Retinal pigment epithelial cell (primary cell): ENCODE results near the gene MSI2.

Experiments used
- DNase-seq: peaks from one replicate; pipeline ENCODE4 v3.0.0-alpha.2; 2010; ENCODE audit warnings: low read depth
- H3K4me3 ChIP-seq: 2 replicates; pipeline ENCODE4 v1.5.1; 2011; ENCODE audit warnings: mild to moderate bottlenecking, low read length, control low read depth, moderate library complexity
- TF ChIP-seq, protein P1 (sequence below): conservative IDR thresholded peaks from 2 replicates; pipeline ENCODE4 v1.5.1; 2011; ENCODE audit warnings: low read depth, low read length, control low read depth, inconsistent platforms

MSI2 gene

GRCh38 chr17:57512691-57513090 is 256.4 kb downstream of the MSI2 start:
- TF ChIP-seq, protein P1, sequence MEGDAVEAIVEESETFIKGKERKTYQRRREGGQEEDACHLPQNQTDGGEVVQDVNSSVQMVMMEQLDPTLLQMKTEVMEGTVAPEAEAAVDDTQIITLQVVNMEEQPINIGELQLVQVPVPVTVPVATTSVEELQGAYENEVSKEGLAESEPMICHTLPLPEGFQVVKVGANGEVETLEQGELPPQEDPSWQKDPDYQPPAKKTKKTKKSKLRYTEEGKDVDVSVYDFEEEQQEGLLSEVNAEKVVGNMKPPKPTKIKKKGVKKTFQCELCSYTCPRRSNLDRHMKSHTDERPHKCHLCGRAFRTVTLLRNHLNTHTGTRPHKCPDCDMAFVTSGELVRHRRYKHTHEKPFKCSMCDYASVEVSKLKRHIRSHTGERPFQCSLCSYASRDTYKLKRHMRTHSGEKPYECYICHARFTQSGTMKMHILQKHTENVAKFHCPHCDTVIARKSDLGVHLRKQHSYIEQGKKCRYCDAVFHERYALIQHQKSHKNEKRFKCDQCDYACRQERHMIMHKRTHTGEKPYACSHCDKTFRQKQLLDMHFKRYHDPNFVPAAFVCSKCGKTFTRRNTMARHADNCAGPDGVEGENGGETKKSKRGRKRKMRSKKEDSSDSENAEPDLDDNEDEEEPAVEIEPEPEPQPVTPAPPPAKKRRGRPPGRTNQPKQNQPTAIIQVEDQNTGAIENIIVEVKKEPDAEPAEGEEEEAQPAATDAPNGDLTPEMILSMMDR, result no peak
- no peak for DNase-seq
- no peak overlapping the region for H3K4me3 ChIP-seq

DNA sequence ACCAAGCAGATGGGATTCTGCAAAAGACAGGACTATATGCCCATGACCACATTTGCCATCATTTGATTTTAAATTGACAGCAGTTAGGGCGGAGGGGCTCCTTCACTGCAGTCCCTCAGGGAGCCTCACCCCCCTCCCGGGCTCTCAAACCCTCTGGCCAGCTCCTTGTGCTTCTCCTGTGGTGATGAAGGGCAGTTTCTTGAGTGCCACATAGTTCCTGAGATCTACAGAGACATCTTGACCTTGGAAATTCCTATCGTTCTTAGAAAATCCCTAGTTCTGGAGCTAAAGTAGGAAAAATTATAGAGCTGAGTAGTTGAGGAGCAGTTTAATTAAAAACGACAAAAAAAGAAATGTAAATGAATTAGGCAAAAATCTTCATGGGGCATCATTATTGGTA is 257.2 kb downstream of the MSI2 start:
- TF ChIP-seq, protein P1, result no peak
- DNase-seq, result no peak
- no peak overlapping the region for H3K4me3 ChIP-seq

DNA sequence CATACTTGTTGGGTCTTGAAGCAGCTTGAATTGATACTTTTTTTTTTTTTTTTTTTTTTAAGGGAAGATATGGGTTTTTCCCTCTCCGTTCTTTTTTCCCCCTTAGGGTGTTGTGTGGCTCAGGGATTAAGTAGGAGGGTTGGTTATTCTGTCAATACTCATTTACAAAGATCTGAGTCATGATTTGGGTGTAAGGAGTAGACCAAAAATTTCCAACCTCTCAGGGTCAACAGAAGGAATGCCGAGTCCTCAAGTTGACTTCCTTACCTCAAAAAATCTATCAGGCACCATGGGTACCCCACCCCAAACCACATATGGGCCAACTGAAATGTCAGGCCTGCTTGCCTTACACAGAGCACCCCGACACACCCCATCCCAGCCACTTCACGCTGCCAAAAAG is 258.3 kb downstream of the MSI2 start:
- no peak for DNase-seq
- H3K4me3 ChIP-seq, result no peak overlapping the region
- TF ChIP-seq, protein P1, result no peak

GRCh38 chr17:57515662-57516211 is 259.4 kb downstream of the MSI2 start:
- H3K4me3 ChIP-seq, result no peak overlapping the region
- no peak for DNase-seq
- TF ChIP-seq, protein P1, result peak; percentile 7

DNA sequence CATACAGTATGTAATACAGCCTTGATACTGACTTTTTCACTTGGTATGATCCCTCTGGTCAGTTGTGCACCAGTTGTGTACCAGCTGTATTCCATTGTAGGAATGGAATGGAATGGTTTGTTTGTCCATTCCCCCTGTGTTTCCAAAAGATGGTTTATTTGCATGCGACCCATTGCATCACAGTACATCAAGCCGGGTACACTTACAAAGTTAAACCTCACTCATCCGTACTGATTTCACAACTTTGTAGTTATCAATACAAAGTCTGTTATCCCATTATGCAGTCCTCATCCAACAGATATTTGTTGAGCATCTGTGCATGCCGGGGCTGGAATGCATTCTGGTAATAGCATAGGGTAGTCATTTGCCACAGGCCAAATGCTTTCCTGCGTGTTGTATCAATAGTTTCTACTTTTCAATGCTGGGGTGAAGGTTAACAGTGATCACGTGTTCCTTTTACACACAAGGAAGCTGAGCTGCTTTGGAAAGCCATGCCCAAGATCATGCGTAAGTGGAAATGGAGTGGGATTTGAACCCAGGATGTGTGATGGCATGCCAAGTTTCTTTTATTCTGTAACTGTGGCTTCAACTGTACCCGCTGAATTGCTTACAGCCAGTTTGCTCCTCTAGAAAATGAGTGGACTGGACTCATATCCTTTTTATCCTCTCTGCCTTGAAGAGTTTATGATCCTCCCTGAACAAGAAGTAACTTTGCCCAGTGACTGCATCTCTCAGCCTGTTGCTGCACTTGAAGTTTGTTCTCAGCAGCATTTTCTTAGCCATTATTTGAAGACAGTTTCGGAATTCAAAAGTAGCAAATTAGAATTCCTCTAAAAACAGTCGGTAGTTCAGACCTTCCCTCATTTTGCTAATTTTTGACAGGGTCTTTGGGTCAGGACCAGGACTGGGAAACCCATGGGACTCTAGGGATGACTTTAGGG is 260.2 kb downstream of the MSI2 start:
- DNase-seq, result no peak
- no peak overlapping the region for H3K4me3 ChIP-seq
- TF ChIP-seq, protein P1, result no peak

GRCh38 chr17:57517273-57517631 is 260.9 kb downstream of the MSI2 start:
- TF ChIP-seq, protein P1, result no peak
- DNase-seq, result no peak
- H3K4me3 ChIP-seq, result no peak overlapping the region
